ENCODE measurements around the gene RNF145. TPM values are rescaled to one million over a fixed set of nuclear protein-coding genes. Genes with fewer than 3 reads are reported as not detected.

RNF145 gene
- total RNA-seq, 6 donors from 2014 or later: 130 to 376 (median 232) TPM

DNA sequence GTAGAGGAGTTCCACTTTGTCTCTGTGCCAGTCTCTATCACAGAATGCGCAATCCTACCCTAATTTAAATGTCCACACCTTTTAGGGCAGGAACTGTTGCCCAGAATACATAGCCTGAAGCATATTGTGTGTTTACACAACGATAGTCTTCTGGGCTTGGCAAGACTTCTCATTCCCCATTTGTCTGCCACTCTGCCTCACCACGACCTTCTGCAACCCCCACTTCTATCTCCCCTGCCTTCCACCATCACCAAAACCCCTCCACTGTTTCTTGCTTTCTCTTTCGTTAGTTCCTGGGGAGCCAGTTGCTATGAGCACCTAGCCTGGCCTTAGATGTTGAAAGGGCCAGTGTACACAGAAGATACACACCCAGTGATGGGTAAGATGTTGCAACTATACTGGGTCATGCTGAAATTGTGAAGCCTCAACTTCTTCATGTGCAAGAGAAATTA is 883 bp upstream of the RNF145 start:
- peaks cover 8 to 39% (median 29%) of the 10 kb centered on the region in 4 donors for H3K4me1 ChIP-seq
- ATAC-seq (ENCODE audit: low FRiP score in 2 of 2) (peak in 1 of 2 donors; percentile 50), DNase-seq (peak in 1 of 2 donors; percentile 58)
- 35 to 47% methylated on average over 4 of the region's 4 CpGs for WGBS, 2 donors
- H3K9me3 ChIP-seq: no peaks in the 10 kb centered on the region
- peak overlapping the region; percentile 62 to 99 (median 97) for H3K27ac ChIP-seq
- TF ChIP-seq EP300 (IDR thresholded peaks at IDR 0.05): no peak
- peak in 1 of 2 donors; percentile 22 for TF ChIP-seq POLR2AphosphoS5 (IDR thresholded peaks at IDR 0.05)
- TF ChIP-seq POLR2A (IDR thresholded peaks at IDR 0.05): no peak
- TF ChIP-seq, protein P1, sequence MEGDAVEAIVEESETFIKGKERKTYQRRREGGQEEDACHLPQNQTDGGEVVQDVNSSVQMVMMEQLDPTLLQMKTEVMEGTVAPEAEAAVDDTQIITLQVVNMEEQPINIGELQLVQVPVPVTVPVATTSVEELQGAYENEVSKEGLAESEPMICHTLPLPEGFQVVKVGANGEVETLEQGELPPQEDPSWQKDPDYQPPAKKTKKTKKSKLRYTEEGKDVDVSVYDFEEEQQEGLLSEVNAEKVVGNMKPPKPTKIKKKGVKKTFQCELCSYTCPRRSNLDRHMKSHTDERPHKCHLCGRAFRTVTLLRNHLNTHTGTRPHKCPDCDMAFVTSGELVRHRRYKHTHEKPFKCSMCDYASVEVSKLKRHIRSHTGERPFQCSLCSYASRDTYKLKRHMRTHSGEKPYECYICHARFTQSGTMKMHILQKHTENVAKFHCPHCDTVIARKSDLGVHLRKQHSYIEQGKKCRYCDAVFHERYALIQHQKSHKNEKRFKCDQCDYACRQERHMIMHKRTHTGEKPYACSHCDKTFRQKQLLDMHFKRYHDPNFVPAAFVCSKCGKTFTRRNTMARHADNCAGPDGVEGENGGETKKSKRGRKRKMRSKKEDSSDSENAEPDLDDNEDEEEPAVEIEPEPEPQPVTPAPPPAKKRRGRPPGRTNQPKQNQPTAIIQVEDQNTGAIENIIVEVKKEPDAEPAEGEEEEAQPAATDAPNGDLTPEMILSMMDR (IDR thresholded peaks at IDR 0.05): no peak
- H3K4me3 ChIP-seq: peak overlapping the region; percentile 27 to 95 (median 90)
- H3K27me3 ChIP-seq: no peaks in the 10 kb centered on the region
- H3K36me3 ChIP-seq: no peaks in the 10 kb centered on the region

GRCh38 chr5:159208514-159209437 is 577 bp downstream of the RNF145 start:
- H3K9me3 ChIP-seq: no peaks in the 10 kb centered on the region
- TF ChIP-seq POLR2AphosphoS5 (IDR thresholded peaks at IDR 0.05) (no peak), EP300 (IDR thresholded peaks at IDR 0.05) (no peak), POLR2A (IDR thresholded peaks at IDR 0.05) (no peak)
- TF ChIP-seq, protein P1 (IDR thresholded peaks at IDR 0.05): no peak
- peak overlapping the region; percentile 86 to 95 (median 92) for H3K4me3 ChIP-seq
- H3K36me3 ChIP-seq: no peaks in the 10 kb centered on the region
- peaks cover 16 to 52% (median 38%) of the 10 kb centered on the region in 4 donors for H3K4me1 ChIP-seq
- ATAC-seq (ENCODE audit: low FRiP score in 2 of 2) (peak in 1 of 2 donors; percentile 42), DNase-seq (peak in 1 of 2 donors; percentile 29)
- H3K27me3 ChIP-seq: no peaks in the 10 kb centered on the region
- 1% methylated on average over 28 to 46 of the region's 65 CpGs for WGBS, 2 donors
- peak overlapping the region; percentile 95 to 99 (median 98) for H3K27ac ChIP-seq

GRCh38 chr5:159207686-159208513 is 1.5 kb downstream of the RNF145 start:
- WGBS, 2 donors: 0 to 1% methylated on average over 35 of the region's 35 CpGs
- no peaks in the 10 kb centered on the region for H3K27me3 ChIP-seq
- peak overlapping the region; percentile 86 to 95 (median 92) for H3K4me3 ChIP-seq
- peak overlapping the region; percentile 95 to 99 (median 98) for H3K27ac ChIP-seq
- peak; percentile 81 to 94 for DNase-seq
- no peaks in the 10 kb centered on the region for H3K36me3 ChIP-seq
- H3K9me3 ChIP-seq: no peaks in the 10 kb centered on the region
- peak; percentile 78 to 84 for ATAC-seq (ENCODE audit: low FRiP score in 2 of 2)
- H3K4me1 ChIP-seq: peaks cover 17 to 60% (median 44%) of the 10 kb centered on the region in 4 donors
- TF ChIP-seq POLR2AphosphoS5 (IDR thresholded peaks at IDR 0.05) (peak; percentile 44 to 47), EP300 (IDR thresholded peaks at IDR 0.05) (no peak), POLR2A (IDR thresholded peaks at IDR 0.05) (peak in 2 of 4 donors; percentile 42 to 80)

GRCh38 chr5:159207222-159207685 is 2.1 kb downstream of the RNF145 start:
- no peak for TF ChIP-seq POLR2A (IDR thresholded peaks at IDR 0.05)
- TF ChIP-seq POLR2AphosphoS5 (IDR thresholded peaks at IDR 0.05): no peak
- TF ChIP-seq, protein P1 (IDR thresholded peaks at IDR 0.05): no peak
- no peak for TF ChIP-seq EP300 (IDR thresholded peaks at IDR 0.05)
- peak overlapping the region; percentile 95 to 99 (median 98) for H3K27ac ChIP-seq
- no peaks in the 10 kb centered on the region for H3K27me3 ChIP-seq
- H3K36me3 ChIP-seq: peaks cover 0 to 2% (median 0%) of the 10 kb centered on the region in 4 donors
- H3K4me3 ChIP-seq: peak overlapping the region; percentile 86 to 95 (median 92)
- H3K9me3 ChIP-seq: no peaks in the 10 kb centered on the region
- WGBS, 2 donors: 11 to 23% methylated on average over 5 of the region's 5 CpGs
- ATAC-seq (ENCODE audit: low FRiP score in 2 of 2) (no peak), DNase-seq (no peak)
- peaks cover 21 to 65% (median 50%) of the 10 kb centered on the region in 4 donors for H3K4me1 ChIP-seq
